ENCODE results near the gene RIN3.

GRCh38 chr14:92539419-92539818 lies 25.8 kb downstream of the RIN3 start:
- no peak for TF ChIP-seq CTCF (IDR thresholded peaks at IDR 0.05)
- TF ChIP-seq POLR2A (IDR thresholded peaks at IDR 0.05): no peak
